ENCODE measurements around the gene SH2D7.

The SH2D7 gene

DNA sequence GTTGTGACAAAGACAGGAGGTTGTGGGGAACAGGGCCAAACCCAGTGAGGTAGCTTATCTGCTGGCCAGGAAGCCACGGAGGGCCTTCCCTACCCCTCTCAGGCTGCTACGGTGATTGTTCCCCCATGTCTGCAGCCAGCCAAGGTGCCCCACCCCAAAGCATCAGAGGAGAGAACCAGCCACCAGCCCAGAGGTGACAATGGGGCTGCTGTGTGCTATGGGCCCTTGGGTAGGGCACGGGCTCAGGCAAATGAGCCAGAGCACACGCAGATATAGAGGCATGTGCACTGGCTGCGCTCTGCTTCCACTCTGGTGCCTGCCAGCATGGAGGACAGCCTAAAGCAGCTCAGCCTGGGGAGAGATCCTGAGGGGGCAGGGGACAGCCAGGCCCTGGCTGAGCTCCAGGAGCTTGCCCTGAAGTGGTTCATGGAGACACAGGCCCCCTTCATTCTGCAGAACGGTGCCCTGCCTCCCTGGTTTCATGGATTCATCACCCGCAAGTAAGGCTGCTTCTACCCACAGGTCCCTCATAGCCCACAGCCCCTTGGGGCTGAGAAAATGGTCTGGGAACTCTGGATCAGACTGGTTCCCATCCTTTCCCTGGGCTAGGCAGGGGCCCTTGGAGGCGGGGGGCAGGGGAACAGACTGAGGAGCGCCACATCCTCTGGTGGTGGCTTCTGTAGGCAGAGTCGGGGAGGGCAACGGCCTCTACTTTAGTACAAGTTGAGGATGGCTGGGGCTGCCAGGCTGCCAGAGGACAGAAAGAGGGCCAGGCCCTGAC lies at the start of gene SH2D7:
Gene SH2D7 (plus strand): TSS at position 301 of the 781 bp plus-strand sequence. CDS start 24 bp downstream, at position 325.
- no peak within 1 kb of the TSS for H3K4me3 ChIP-seq (ENCODE audit: low read depth, low read length)
- TF ChIP-seq, protein P1, sequence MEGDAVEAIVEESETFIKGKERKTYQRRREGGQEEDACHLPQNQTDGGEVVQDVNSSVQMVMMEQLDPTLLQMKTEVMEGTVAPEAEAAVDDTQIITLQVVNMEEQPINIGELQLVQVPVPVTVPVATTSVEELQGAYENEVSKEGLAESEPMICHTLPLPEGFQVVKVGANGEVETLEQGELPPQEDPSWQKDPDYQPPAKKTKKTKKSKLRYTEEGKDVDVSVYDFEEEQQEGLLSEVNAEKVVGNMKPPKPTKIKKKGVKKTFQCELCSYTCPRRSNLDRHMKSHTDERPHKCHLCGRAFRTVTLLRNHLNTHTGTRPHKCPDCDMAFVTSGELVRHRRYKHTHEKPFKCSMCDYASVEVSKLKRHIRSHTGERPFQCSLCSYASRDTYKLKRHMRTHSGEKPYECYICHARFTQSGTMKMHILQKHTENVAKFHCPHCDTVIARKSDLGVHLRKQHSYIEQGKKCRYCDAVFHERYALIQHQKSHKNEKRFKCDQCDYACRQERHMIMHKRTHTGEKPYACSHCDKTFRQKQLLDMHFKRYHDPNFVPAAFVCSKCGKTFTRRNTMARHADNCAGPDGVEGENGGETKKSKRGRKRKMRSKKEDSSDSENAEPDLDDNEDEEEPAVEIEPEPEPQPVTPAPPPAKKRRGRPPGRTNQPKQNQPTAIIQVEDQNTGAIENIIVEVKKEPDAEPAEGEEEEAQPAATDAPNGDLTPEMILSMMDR (IDR thresholded peaks at IDR 0.05; ENCODE audit: low read depth, low read length, missing control alignments): no peak
- no peak for DNase-seq (ENCODE audit: low read depth)

DNA sequence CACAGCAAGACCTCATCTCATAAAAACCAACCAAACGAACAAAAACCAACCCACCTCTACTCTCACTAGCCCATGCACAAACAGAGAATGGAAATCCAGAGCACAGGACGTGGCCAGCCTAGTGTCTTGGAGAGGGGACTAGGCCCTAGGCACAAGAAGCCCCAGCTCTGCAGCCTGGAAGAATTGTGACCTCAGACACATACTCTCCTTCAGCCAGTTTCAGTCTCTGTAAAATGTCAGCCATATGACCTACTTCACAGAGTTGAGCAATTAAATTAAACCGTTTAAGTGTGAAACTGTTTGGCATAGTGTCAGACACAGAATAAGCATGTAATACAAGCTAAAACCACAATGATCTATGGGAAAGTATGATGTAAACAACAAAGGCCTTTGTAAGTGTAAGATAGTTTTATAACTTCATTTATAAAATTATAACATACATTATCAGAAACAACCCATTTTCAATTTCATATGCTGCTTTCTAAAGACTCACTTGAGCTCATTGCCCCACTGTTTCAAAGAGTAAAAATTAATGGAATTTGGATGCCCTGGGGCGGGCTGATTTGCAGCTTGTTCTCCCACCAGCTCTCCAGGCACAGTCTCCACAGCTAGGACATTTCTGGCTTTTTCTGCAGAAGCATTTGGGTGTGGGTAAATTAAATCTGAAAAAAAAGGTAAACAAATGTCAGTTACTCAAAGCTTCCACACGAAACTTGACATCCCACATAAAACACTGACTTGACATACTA lies 47.8 kb upstream of the SH2D7 start:
- H3K4me3 ChIP-seq (ENCODE audit: low read depth, low read length): no peak overlapping the region
- TF ChIP-seq, protein P1 (IDR thresholded peaks at IDR 0.05; ENCODE audit: low read depth, low read length, missing control alignments): no peak
- no peak for DNase-seq (ENCODE audit: low read depth)

DNA sequence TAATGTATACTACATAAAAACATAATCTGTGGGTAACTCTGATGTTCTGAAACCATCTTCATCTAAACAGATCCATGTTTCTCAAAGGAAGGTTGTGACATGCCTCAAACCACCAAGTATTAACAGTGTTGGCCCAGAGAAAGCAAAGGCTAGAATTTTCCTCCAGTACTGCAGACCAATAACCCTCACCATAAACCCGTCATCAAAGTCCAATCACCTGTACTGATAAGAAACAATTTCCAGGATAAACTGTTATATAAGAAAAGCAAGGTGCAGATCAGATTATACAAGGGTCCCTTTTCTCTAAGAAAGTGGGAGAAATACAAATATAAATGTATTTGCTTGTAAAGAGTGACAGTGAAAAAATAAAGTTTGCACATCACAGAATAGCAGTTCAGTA lies 47.2 kb upstream of the SH2D7 start:
- TF ChIP-seq, protein P1 (IDR thresholded peaks at IDR 0.05; ENCODE audit: low read depth, low read length, missing control alignments): no peak
- no peak for DNase-seq (ENCODE audit: low read depth)
- H3K4me3 ChIP-seq (ENCODE audit: low read depth, low read length): no peak overlapping the region

DNA sequence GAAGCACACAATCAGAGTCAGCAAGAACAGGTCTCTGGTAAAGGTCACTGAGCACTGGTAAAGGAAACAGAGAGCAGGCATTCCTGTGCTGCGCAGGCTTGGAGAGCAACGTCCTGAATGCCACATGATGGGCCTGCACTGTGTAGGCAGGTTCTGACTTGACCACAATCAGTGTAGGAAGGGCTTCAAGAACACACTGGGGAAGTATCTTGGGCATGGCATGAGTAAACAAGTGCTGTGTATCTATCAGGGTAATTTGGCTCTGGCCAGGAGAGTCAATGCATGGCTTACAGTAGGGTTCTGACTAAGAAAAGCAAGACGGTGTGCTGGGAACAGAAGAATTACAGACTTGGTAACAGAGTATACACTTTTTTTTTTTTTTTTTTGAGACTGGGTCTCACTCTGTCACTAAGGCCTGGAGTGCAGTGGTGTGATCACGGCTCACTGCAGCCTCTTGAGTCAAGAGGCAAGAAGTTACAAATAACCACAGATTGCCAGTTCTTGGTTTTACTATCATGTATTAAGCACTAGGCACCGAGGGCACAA lies 45.5 kb upstream of the SH2D7 start:
- TF ChIP-seq, protein P1 (IDR thresholded peaks at IDR 0.05; ENCODE audit: low read depth, low read length, missing control alignments): no peak
- DNase-seq (ENCODE audit: low read depth): no peak
- H3K4me3 ChIP-seq (ENCODE audit: low read depth, low read length): no peak overlapping the region

DNA sequence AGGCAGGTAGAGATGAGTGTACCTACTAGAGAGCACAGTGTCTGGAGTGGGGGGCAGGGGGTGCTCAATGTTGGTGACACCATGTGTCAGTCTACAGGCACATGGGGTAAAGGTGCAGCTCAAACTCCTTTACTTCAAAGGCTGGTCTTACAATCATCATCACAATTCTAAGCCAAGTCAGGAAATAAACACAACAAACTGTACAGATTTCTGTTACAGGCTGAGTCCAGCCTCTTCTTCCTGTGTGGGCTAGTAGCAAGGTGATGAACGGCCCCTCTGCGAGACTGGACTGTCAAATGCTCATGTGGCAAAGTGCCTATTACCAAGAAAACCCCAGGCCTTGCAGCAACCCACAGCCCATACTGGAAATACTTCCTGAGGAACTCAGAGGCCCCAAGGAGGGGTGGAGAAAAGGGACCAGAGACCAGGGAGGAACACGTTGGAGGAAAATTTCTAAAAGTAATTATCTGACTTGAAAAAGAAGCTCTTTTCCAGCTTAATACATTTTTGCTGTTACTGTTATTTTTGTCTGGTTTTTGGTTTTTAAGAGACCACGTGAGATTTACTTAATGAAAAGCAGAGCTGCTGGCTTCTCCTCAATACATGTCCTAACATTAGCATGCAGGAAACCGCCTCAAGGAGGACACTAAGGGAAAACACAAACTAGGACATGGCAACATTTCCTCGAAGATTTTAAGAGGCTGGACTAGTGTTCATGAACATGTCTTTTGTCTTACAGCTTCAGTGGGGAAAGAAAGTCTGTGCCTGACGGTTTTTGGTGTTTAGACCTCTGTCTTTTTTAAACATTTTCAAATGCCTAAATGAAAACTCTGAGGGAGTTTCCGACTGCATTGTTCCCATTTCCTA lies 44.4 kb upstream of the SH2D7 start:
- DNase-seq (ENCODE audit: low read depth): no peak
- TF ChIP-seq, protein P1 (IDR thresholded peaks at IDR 0.05; ENCODE audit: low read depth, low read length, missing control alignments): no peak
- H3K4me3 ChIP-seq (ENCODE audit: low read depth, low read length): no peak overlapping the region

DNA sequence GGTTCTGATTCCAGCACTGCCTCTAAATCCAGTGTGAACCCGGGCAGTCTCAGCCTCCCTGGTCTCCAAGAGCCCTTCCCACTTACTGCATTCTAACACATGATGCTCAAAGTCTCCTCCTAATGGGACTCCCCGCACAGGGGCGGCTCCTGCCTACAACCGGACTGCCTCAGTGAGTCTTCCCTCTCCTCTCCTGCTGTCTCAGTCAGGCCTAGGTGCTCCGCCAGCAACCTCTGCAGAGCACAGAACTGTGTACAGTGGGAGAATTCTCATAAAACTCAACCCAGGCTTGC lies 43.8 kb upstream of the SH2D7 start:
- no peak overlapping the region for H3K4me3 ChIP-seq (ENCODE audit: low read depth, low read length)
- TF ChIP-seq, protein P1 (IDR thresholded peaks at IDR 0.05; ENCODE audit: low read depth, low read length, missing control alignments): no peak
- no peak for DNase-seq (ENCODE audit: low read depth)

Data from GM12864 (cell line).